ENCODE results near the gene REXO5. TPM values are rescaled to one million over a fixed set of nuclear protein-coding genes. Genes with fewer than 3 reads are reported as not detected.

The REXO5 gene
- total and polyA plus RNA-seq, 10 of the 15 experiments (the other 5 are each of a cell fraction or from before 2014, with no cell fraction given), result 3.8 to 15.5 (median 10.1) TPM

DNA sequence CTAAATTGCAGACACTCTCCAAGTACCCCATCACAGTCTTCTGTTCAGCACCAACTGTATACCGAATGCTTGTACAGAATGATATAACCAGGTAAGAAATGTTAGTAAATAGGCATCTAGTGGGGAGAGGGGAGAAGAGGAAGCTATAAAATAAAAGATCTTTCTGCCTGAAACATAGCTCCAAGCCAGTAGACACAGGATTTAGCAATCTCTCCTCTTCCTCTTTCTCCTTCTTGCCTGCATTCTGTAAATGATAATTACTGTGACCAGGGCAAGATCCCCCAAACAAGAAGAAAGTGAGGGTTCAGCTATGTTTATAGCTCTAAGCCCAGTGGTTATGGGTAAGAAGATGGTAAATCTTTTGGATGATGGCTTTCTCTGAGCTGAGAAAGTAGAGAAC lies 24.6 kb upstream of the REXO5 start:
- POLR2A ChIA-PET, result no interaction called here
- H3K9ac ChIP-seq (ENCODE audit: control insufficient read depth, insufficient read depth, low read length), result no peak overlapping the region
- H3K9me3 ChIP-seq (replicated peaks; ENCODE audit: control insufficient read depth, insufficient read depth, low read length), result no peaks in the 10 kb centered on the region
- no peaks in the 10 kb centered on the region for H3K4me1 ChIP-seq (ENCODE audit: control insufficient read depth, insufficient read depth, low read length)
- no peak for FAIRE-seq
- no peak for ATAC-seq
- intact Hi-C loops (cut with micrococcal nuclease; ENCODE audit: unreplicated experiment), result no loop called here
- RAD21 ChIA-PET (ENCODE audit: unreplicated experiment), result no interaction called here
- H3K79me2 ChIP-seq (ENCODE audit: control insufficient read depth, insufficient read depth, low read length), result no peaks in the 10 kb centered on the region
- in situ Hi-C loops (cut with MboI), result no loop called here
- no peaks in the 10 kb centered on the region for H3K27me3 ChIP-seq (replicated peaks in 1 of 2; ENCODE audit: control insufficient read depth in 2 of 2, insufficient read depth in 2 of 2, low read length in 1 of 2)
- H3K36me3 ChIP-seq (ENCODE audit: control insufficient read depth in 2 of 2, insufficient read depth in 2 of 2, low read length in 1 of 2), result no peaks in the 10 kb centered on the region
- no peak overlapping the region for H3K4me2 ChIP-seq (ENCODE audit: control insufficient read depth, insufficient read depth)
- H2AFZ ChIP-seq (ENCODE audit: control insufficient read depth, low read depth, low read length), result no peak overlapping the region
- BruUV-seq (replicated peaks), result no TSS peak
- H3K4me3 ChIP-seq, result no peak overlapping the region
- H3K27ac ChIP-seq (ENCODE audit: control insufficient read depth, insufficient read depth), result no peak overlapping the region
- TF ChIP-seq NR2C2 (IDR thresholded peaks at IDR 0.05; ENCODE audit: borderline replicate concordance, control insufficient read depth, insufficient read length, low read depth) (no peak), BRCA1 (IDR thresholded peaks at IDR 0.05; ENCODE audit: low read depth, low read length) (no peak)
- TF ChIP-seq, protein P1, sequence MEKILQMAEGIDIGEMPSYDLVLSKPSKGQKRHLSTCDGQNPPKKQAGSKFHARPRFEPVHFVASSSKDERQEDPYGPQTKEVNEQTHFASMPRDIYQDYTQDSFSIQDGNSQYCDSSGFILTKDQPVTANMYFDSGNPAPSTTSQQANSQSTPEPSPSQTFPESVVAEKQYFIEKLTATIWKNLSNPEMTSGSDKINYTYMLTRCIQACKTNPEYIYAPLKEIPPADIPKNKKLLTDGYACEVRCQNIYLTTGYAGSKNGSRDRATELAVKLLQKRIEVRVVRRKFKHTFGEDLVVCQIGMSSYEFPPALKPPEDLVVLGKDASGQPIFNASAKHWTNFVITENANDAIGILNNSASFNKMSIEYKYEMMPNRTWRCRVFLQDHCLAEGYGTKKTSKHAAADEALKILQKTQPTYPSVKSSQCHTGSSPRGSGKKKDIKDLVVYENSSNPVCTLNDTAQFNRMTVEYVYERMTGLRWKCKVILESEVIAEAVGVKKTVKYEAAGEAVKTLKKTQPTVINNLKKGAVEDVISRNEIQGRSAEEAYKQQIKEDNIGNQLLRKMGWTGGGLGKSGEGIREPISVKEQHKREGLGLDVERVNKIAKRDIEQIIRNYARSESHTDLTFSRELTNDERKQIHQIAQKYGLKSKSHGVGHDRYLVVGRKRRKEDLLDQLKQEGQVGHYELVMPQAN (conservative IDR thresholded peaks at IDR 0.05), result no peak
- no peak for DNase-seq (ENCODE audit: low read depth, low spot score)
- WGBS (ENCODE audit: insufficient coverage, insufficient replicate concordance, low lambda C conversion rate, missing lambda C conversion rate), result 46% methylated on average over 1 of the region's 1 CpG
- SMC1A ChIA-PET (ENCODE audit: uncharacterized antibody, unreplicated experiment), result interaction anchor here (0.6 to 1.8 kb wide), 2 partner anchors 9 to 300 kb away, joined by 3 to 4 read pairs; no protein-coding TSS in a partner anchor
- H4K20me1 ChIP-seq (ENCODE audit: control insufficient read depth, insufficient read depth), result no peaks in the 10 kb centered on the region
- CTCF ChIA-PET, result interaction anchor here (6.2 kb wide), 1 partner anchor 7 kb away, joined by 36 read pairs; no protein-coding TSS in a partner anchor

DNA sequence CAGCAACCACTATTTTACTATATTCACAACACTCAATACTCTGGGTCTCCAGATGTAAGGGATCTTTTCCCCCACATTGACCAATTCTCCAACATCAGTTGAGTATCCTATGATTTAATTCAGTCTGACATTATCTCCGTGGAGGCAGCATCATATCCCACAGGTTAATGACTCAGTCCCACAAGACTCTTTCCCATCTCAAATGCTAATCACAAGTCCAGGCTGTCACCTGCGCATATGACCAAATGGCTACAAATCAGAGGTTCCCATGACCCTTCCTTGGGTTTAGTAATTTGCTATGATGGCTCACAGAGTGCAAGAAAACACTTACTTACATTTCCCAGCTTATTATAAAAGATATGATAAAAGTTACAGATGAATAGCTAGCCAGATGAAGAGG lies 23.9 kb upstream of the REXO5 start:
- ATAC-seq (no peak), FAIRE-seq (no peak), DNase-seq (ENCODE audit: low read depth, low spot score) (no peak)
- ChIA-PET POLR2A (no interaction called here), RAD21 (ENCODE audit: unreplicated experiment) (no interaction called here), SMC1A (ENCODE audit: uncharacterized antibody, unreplicated experiment) (interaction anchor here (0.6 to 1.8 kb wide), 3 partner anchors 10 to 299 kb away, joined by 3 to 4 read pairs (median 3); no protein-coding TSS in a partner anchor), CTCF (interaction anchor here (6.2 kb wide), 1 partner anchor 8 kb away, joined by 36 read pairs; no protein-coding TSS in a partner anchor)
- Histone ChIP-seq H3K36me3 (ENCODE audit: control insufficient read depth in 2 of 2, insufficient read depth in 2 of 2, low read length in 1 of 2) (no peaks in the 10 kb centered on the region), H2AFZ (ENCODE audit: control insufficient read depth, low read depth, low read length) (no peak overlapping the region), H3K4me3 (no peak overlapping the region), H3K9ac (ENCODE audit: control insufficient read depth, insufficient read depth, low read length) (no peak overlapping the region), H3K27ac (ENCODE audit: control insufficient read depth, insufficient read depth) (no peak overlapping the region), H4K20me1 (ENCODE audit: control insufficient read depth, insufficient read depth) (no peaks in the 10 kb centered on the region), H3K4me1 (ENCODE audit: control insufficient read depth, insufficient read depth, low read length) (no peaks in the 10 kb centered on the region), H3K27me3 (replicated peaks in 1 of 2; ENCODE audit: control insufficient read depth in 2 of 2, insufficient read depth in 2 of 2, low read length in 1 of 2) (no peaks in the 10 kb centered on the region), H3K79me2 (ENCODE audit: control insufficient read depth, insufficient read depth, low read length) (no peaks in the 10 kb centered on the region), H3K9me3 (replicated peaks; ENCODE audit: control insufficient read depth, insufficient read depth, low read length) (no peaks in the 10 kb centered on the region), H3K4me2 (ENCODE audit: control insufficient read depth, insufficient read depth) (no peak overlapping the region)
- BruUV-seq (replicated peaks), result no TSS peak
- WGBS (ENCODE audit: insufficient coverage, insufficient replicate concordance, low lambda C conversion rate, missing lambda C conversion rate), result 98% methylated on average over 2 of the region's 2 CpGs
- intact Hi-C loops (cut with micrococcal nuclease; ENCODE audit: unreplicated experiment), result no loop called here
- in situ Hi-C loops (cut with MboI), result no loop called here
- TF ChIP-seq HDGF (IDR thresholded peaks at IDR 0.05), result no peak
- TF ChIP-seq SMAD5 (IDR thresholded peaks at IDR 0.05; ENCODE audit: low read depth), result no peak
- TF ChIP-seq BACH1 (IDR thresholded peaks at IDR 0.05; ENCODE audit: borderline replicate concordance), result no peak
- TF ChIP-seq NFXL1 (IDR thresholded peaks at IDR 0.05; ENCODE audit: borderline replicate concordance), result no peak
- no peak for TF ChIP-seq FOXM1 (IDR thresholded peaks at IDR 0.05; ENCODE audit: low read depth, low read length)
- no peak for TF ChIP-seq BCL11A (IDR thresholded peaks at IDR 0.05; ENCODE audit: low read depth, low read length)
- TF ChIP-seq KLF5 (IDR thresholded peaks at IDR 0.05; ENCODE audit: partially characterized antibody), result no peak
- TF ChIP-seq, protein P2, sequence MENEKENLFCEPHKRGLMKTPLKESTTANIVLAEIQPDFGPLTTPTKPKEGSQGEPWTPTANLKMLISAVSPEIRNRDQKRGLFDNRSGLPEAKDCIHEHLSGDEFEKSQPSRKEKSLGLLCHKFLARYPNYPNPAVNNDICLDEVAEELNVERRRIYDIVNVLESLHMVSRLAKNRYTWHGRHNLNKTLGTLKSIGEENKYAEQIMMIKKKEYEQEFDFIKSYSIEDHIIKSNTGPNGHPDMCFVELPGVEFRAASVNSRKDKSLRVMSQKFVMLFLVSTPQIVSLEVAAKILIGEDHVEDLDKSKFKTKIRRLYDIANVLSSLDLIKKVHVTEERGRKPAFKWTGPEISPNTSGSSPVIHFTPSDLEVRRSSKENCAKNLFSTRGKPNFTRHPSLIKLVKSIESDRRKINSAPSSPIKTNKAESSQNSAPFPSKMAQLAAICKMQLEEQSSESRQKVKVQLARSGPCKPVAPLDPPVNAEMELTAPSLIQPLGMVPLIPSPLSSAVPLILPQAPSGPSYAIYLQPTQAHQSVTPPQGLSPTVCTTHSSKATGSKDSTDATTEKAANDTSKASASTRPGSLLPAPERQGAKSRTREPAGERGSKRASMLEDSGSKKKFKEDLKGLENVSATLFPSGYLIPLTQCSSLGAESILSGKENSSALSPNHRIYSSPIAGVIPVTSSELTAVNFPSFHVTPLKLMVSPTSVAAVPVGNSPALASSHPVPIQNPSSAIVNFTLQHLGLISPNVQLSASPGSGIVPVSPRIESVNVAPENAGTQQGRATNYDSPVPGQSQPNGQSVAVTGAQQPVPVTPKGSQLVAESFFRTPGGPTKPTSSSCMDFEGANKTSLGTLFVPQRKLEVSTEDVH (IDR thresholded peaks at IDR 0.05; ENCODE audit: low read depth, partially characterized antibody), result no peak
- TF ChIP-seq TCF7 (IDR thresholded peaks at IDR 0.05; ENCODE audit: borderline replicate concordance), result no peak
